Activated CD4-positive, alpha-beta T cell treated with anti-CD3 and anti-CD28 coated beads for 48 hours (primary cell): Measurements from ENCODE around the gene ABCG1.

ENCODE experiments used
- DNase-seq: peaks from one replicate; pipeline ENCODE4 v3.0.0-alpha.2; 2020

Gene ABCG1

DNA sequence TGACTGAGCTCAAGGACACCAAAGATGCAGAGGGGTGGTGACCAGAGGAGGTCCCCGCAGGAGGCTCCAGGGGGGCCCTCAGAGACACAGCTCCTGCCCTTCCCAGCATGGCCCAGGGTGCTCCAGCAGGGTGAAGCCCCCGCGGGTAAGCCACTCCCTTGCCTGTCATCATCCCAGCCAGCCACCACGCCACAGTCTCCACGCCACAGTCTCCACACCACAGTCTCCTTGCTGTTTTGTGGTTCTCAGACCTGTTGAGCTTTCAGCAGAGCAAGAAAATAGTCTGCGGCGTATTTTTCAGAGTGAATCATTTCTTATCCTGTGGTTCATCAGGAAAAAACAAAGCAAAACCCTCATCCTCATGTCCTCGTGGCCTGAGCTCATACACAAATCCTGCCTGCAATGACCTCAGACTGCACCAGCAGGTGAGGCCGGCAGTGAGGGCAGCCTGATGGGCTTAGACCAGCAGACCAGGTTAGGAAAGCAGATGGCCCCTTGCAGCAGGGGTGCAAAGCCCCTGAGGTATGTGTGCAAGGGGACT is 25.7 kb upstream of the ABCG1 start:
- DNase-seq, result peak; percentile 74

DNA sequence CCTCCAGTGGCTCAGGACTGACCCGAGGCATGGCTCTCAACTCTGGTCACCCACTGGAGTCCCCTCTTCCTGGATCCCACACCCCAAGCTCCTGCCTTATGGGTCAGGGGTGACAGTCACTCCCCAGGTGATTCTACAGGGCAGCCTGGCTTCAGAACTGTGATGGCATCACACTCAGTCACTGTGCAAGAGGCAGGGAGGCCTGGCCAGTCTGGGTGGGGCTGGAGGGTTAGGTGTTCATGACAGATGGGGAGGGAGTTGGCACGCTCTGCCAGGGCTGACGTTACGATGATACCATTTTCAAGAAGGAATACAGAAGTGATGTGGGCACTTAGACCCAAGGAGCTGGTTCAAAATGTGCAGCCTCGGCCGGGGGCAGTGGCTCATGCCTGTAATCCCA is 25.2 kb upstream of the ABCG1 start:
- DNase-seq, result no peak

DNA sequence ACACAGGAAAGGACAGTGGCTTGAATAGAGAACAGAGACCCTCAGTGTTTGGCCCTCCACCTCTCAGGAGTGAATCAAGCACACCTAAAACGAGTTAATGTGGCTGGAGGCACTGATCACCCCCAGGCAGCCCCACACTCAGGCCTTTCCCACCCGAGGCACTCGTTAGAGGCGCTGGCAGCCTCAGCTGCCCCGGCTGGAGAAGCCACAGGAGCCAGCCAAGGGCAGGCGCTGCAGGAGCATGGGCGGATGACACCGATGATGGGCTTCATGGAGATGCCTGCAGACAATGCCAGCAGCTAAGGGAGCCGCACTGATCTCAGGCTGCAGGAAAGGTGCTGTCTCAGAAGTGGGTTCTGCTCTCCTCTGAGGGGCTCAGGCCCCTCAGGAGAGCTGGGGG is 24.1 kb upstream of the ABCG1 start:
- DNase-seq, result no peak

DNA sequence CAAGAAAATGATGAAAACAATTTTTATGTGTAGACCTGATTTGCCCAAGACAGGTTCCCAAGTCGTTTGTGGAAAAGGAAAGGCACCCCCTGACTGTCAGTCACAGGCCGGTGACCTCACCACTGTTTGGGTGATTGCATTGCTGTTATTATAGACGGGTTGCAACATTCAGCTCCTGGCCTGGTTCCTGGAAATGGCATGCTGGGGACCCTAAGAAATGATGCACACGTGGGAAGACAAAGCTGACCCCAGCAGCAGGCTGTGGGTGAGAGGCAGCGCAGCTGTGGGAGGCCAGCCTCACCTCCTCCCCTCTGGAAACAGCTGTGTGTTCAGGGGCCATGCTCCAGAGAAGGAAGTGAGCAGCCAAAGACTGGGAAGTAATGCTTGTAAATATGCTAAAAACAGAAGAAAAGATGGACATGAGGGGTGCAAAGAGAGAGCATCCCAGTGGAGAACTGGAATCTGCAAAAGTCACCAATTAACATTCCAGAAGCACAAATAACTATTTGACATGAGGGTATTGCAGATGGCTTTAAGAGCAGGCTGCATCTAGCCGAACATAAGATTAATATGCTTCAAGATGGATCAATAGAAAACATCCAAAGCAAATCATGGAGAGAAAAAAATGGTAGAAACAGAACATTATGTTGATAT is 23.4 kb upstream of the ABCG1 start:
- no peak for DNase-seq

DNA sequence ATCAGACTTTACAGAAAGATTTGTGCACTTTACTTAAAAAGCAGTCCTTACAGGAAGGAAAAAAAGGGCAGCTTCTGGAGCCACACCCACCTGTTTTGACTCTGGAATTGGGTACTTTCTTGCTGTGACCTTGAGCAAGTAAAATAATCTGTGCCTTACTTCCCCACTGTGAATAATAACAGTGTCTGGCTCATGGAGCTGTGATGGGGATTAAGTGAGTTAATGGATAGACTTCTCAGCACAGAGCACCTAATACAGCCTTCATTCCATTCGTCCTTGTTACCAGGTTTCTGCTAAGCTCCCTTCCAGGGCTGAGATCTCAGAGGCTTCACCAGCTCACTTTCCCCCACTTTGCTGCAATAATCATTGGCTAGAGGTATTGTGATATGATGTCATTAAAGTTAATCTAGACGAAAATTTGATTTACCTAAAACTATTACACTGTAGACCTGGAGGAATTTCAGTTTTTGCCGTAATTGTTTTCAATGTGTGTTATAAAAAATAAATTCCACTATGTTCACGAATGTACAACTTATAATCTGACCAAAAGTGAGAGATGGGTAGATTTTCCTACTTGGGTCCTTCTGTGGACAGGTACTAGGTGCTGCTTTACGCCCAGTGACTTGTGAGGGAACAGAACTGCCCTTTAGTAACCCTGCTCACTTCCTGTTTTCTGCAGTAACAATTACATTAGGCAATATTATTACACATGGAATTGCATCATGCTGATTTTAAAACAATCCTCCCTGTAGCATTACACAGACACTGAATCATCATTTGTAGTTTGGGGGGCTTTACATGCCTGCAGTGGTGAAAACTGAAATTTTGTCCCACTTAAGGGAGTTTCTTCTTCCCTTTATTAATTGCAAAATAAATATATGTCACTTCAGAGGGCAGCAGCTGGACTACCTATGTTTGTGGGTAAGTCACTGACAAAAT is 19.7 kb upstream of the ABCG1 start:
- no peak for DNase-seq

DNA sequence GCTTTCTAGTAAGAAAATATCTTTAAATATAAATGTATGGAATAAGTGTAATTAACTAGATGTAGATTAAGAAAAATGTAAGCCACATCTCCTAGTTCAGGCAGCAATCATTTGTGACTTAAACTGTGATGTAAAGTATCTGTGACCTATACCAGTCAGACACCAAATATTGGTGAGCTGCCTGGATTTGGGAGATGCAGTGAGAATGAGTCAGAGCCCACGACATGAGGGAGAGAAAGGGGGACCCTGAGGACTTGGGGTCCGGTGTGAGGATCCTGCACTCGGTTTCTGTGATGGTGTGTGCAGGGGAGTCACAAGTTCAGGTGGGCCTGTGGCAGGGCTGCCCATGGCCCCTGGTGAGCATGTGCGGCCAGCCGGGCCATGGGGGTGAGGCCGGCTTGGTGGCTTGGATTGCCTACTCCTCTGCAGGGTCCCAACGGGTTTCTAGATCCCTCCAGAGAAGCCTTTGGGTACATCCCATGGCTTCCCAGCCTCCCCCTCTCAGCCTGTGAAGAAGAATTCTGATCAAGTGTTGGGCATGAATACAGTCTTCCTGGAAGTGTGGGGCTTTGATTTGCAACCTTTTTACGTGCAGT is 19.0 kb upstream of the ABCG1 start:
- no peak for DNase-seq

DNA sequence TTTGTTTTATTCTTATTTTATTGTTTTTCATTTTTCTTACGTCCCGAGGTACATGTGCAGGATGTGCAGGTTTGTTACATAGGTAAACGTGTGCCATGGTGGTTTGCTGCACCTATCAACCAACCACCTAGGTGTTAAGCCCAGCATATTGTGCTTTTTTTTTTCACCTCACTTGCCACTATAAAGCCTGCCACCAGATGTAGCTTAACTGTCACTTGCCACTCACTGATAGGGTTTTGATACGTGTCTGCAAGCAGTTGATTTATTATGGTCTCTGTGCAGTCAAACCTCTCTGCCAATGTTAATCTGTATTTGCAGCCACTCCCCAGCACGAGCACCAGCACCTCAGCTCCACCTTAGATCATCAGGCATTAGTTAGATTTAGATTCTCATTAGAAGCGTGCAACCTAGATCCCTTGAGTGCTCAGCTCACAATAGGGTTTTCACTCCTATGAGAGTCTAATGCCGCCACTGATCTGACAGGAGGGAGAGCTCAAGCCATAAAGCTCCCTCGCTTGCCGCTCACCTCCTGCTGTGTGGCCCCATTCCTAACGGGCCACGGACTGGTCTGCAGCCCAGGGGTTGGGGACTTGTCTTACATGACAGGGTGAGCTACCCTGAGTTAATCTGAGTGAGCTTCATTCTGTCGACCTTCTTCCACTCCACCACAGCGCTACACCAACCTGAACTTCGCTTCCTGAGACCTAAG is 17.9 kb upstream of the ABCG1 start:
- no peak for DNase-seq

DNA sequence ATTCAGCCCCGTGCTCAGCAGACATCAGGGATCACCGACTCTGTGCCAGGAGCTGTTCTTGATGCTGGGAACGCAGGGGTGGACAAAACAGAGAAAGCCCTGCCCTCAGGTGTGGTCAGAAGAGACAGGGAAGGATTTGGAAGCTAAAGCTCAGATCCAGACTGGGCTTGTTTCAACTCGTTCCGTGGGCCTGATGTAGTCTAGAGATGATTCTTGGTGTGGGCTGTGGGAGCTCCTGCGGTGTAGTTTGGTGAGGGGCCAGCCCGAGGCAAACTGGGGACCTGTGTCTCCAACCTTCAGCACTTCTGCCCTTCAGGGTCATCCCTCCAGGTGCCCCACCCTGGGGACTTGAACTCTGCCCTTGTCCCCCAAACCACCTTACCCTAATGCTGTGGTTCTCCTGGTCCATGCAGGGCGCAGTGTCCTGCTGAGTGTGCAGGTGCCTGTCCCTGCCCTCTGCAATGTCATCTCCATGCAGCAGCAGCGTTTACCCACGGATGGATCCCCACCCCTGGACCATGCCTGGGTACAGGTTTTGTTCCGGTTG is 17.3 kb upstream of the ABCG1 start:
- DNase-seq, result no peak

DNA sequence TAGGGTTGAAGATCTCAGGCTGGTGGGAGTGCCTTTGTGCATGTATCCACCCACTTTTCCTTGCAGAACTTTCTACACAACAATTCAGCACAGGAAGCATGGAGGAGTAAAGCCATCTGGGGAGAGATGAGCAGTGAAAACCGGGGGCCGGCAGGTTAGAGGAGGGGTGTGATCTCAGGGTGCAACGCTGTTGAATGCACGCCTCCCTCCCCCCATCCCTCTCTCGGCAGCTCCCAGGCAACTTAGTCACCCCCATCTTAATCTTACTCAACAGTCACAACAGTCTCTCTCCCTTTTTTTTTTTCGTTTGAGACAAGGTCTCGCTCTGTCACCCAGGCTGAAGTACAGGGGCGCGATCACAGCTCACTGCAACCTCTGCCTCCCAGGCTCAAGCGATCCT is 16.6 kb upstream of the ABCG1 start:
- DNase-seq, result no peak

DNA sequence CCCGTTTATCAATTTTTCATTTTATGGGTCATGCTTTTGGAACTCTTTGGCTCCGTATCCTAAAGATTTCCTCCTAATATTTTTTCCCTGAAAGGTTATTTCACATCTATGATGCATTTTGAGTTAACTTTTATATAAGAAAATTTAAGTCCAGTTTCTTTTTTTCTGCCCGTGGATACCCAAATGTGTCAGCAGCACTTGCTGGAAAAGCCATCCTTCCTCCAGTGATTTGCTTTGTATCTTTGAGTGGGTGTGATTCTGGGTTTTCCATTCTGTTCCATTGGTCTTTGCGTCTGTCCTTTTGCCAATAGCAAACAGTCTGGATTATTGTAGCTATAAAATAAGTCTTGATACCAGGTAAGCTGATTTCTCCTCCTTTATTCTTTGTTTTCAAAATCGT is 15.6 kb upstream of the ABCG1 start:
- no peak for DNase-seq

DNA sequence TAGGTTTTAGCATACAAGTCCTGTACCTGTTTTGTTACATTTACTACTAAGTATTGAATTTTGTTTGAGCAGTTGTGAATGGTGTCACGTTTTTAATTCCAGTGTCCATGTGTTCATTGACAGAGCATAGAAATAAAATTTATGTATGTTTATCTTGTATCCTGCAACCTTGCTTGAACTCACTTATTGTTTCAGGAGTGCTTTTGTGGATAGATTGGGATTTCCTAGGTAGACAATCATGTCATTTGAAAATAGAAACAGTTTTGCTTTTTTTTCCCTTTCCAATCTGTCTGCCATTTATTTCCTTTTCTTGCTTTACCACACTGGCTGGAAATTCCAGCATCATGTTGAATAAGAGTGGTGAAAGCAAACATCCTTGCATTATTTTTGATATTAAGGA is 15.0 kb upstream of the ABCG1 start:
- DNase-seq, result no peak

DNA sequence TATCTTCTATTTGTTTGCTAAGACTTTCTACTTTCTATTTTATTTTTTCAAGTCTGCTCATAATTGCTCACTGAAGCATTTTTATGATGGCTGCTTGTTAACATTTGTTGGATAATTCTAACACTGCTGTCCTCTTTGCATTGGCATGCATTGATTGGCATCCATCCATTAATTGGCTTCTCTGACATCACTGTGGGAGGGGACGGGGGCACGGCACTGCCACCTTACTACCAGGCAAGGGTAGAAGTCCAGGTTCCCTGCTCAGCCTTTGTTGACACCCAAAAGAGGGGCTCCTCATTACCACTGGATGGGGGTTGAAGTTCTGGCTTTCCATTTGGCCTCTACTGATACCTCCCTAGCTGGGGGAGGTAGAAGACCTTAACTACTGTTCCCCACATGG is 11.5 kb upstream of the ABCG1 start:
- DNase-seq, result no peak

DNA sequence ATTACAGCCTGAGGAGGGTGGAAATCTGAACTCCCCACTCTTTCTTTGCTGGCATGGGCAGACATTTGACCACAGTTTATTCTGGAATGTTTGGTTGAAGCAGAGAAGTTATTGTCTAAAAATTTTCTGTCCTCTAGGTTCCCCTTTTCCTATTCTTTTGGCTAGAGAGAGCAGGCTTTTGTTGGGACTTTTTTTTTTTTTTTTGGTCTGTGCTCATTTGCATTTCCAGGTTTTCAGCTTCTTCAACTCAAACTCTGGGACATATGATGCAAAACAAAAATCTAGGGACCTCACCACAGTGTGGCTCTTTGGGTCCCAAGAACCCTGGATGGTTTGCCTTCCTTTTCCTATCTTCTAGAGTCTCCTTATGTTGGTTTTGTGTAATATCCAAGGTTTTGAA is 10.9 kb upstream of the ABCG1 start:
- DNase-seq, result no peak

DNA sequence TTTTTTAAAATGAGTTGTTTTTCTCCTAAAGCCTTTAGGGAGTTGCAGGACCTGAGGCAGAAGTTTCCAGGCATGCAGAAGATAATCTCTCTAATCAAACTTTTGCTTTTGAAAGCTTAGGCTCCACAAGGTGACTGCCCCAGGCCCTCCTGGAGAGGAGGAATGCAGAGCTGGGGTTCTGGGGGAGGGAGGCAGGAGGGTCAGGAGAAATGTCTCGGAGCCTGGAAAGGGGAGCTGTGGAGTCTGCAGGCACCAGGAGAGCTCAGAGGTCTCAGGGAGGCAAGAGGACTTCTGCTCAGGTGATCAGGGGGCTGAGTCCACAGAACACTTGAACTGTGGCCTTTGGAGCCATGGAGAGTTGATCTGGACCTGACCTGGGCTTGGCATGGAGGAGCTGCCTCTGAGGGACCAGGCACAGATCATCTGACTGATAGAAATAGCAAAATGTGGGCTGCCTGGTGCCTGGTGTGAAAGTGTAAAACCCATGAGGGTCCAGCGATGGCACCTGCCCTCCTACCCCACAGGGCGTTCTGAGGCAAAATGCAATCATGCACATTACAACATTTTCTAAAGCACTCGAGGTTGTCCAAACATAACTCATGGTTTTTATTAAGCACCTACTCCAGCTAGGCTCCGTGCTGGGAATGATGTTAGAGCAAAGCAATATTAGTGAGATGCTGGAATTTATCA is 10.0 kb upstream of the ABCG1 start:
- no peak for DNase-seq

DNA sequence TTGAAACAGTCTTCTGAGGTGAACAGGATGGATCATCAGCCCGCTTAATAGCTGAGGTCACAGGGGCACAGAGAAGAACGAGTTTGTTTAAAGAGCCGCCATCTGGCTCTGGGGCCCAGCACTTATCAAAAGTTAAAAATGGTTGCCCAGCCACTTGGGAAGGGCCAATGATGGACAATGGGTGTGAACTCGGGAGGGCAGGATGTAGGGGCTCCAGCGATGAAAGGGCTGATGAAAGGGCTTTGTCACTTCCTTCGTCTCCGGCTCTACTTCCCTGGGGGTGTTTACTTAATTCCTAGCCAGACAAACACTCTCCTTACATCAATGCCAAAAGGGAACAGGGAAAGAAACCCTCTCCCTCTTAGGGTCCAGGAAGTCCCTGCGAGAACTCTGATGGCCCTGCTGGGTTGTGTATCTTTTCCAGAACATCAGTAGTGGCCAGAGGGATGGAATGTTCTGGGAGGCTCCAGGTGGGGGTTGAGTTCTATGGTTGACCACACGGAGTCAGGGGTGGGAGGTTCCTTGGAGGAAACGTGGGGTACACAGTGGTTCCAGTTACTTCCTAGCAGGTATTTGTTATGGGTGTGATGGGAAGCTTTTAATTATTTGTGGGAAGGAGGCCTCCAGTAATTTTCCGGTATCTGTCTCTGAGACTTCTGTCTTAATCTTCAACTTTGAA is 9.0 kb upstream of the ABCG1 start:
- no peak for DNase-seq

DNA sequence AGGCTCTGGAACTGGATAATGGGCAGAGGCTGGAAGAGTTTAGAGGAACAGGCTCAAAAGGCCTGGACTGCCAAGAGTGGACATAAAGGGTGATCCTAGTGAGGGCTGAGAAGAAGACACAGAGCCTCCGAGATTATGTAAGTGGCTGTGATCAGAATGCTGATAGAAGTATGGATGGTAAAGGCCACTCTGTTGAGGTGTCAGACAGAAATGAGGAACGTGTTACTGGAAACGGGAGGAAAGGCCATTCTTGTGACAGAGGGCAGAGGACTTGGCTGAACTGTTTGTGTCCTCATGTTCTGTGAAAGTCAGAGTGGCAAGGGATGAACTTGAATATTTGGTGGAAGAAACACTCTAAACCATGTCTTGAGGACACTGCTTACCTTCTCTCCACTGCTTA is 6.7 kb upstream of the ABCG1 start:
- DNase-seq, result no peak

DNA sequence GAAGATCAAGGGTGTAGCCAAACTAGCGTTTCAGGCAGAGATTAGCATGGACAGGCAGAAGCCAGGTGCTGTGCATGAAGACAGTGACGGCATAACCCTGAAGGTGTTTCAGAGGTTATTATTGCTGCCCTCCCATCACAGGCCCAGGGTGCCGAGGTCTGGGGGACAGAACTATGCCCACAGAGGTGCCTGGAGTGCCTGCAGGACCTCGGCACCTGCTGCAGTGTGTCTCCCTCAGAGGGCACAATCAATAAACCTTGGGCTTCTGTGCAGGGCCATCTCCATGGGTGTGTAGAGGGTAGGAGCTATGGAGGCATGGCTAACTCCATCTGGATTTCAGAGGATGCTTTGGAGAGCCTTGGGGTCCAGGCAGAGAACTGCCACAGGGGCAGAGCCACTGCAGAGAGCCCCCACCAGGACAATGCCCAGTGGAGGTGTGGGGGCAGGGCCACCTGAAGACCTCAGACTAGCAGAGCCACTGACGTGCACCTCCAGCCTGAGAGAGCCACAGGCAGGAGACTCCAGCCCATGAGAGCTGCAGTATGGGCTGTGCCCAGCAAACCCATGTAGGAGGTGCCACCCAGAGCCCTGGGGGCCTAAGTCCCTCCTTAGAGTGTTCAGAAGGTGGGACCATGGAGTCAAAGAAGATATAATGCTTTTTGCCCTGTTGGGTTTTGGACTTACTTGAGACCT is 5.7 kb upstream of the ABCG1 start:
- no peak for DNase-seq

DNA sequence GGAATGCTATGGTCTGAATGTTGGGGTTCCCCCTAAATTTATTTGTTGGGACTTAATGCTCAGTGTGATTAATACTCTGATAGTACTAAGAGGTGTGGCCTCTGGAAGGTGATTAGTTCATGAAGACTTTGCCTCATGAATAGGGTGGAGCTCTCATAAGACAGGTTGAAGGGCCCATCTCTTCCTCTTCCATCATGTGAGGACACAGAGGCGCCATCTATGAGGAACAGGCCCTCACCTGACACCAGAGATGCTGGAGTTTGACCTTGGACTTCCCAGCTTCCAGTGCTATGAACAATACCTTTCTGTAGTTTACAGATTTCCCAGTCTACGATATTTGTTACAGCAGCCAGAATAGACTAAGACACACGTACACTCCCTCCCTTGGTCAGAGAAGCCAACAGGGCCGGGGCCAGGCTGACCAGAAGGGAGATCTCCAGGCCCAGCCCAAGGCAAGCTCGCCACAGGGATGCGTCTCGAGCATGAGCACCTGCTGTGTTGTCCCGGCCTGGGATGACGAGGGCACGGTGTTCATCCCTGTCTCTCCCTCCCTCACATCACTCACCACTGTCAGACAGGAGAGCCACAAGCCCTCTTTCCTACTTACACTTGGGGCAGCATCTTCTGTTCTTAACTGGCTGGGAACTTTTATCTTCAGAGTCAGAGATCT is 4.7 kb upstream of the ABCG1 start:
- no peak for DNase-seq

DNA sequence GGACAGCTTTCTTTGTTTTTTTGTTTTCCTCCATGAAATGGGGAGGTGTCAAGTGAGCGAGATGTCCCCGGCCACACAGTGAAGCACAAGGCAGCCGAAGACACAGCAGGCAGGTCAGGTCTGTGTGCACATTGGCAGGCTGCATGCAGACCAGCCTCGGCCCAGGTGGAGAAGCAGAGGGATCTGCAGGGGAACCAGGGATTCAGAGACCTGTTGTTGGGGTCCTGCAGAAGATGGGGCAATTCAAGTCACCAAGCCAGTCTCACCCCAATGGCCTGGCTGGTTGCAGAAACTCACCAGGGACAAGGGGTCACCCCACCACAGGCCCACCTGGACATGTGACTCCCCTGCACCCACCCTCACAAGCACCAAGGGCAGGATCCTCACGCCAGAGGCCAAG is 4.0 kb upstream of the ABCG1 start:
- DNase-seq, result no peak

DNA sequence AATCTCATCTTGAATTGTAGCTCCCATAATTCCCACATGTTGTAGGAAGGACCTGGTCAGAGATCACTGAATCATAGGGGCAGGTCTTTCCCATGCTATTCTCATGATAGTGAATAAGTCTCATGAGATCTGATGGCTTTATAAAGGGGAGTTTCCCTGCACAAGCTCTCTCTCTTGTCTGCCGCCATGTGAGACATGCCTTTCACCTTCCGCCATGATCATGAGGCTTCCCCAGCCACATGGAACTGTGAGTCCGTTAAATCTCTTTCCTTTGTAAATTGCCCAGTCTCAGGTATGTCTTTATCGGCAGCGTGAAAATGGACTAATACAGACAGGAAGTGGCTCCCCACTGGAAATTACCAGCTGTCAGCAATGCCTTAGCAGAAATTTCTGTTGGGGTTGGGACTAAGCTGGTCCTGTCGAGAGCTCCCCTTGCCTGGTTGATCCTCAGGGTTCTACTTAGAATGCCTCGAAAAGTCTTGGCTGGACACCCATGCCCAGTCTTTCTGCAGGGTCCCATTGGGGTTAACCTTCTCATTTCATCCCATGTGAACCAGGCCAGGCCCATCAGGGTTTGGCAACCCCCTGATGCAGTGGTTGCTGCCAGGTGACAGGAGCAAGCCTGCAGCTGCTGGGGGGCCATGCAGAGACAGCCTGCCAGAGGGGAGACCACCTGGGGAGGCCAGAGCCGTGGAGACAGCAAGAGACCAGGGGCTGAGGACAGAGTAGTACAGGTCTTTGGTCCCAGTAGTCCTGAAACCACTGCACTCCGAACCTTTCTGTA is 2.8 kb upstream of the ABCG1 start:
- DNase-seq, result no peak
